ENCODE data around the gene MOSPD3. TPM values are rescaled to one million over a fixed set of nuclear protein-coding genes. Genes with fewer than 3 reads are reported as not detected.
"Not testable (repeated sequence)": the region's sequence is repeated elsewhere in the genome, so short reads cannot be mapped to it uniquely, and the experiment has no call there.

MOSPD3 gene
- total RNA-seq, 1 donor, result 5.1 TPM

DNA sequence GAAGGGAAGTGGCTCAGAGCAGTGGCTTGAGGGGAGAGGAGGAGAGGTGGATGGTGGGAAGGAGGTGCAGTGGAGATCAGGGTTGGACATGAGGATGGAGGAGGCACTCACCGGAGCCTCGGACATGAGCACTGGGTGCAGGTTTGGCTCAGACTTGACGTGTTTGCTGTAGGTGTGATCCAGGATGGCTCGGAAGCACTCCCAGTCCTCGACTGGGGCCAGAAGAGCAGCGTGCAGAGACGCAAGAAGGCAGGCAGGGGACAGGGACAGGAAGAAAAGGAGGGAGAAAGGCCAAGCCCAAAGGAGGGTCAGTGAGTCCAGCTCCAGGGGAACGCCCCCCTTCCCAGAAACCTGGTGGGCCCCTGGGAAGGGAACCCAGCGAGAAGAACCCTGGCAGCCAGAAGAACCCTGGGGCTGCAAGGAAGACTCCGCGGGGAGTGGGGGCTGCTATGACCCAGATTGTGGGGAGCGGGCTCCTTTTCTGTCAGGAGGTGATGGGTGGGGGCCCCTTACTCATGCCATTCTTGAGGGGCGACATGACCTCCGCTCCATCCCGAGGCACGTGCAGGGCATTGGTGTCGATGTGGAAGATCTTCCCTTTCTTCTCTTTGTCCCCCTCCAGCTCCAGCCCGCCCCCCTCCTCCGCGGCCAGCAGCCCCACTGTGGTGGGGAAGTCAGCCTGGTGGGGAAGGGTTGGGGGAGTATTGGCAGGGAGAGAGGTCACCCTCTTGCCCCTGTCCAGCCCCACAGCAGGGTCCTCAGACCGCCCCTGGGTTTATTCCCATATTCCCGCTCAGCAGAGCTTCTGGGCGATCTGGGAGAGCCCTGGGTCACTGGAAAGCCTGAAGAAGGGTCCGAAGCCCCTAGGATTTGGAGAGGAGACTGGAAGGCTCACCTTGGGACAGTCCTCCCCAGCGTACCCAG lies 42.8 kb downstream of the MOSPD3 start:
- Histone ChIP-seq H4K20me1 (ENCODE audit: insufficient read depth, low read length) (no peaks in the 10 kb centered on the region), H3K4me3 (ENCODE audit: insufficient read depth, low read length) (no peak overlapping the region), H3K27ac (ENCODE audit: low read depth, low read length) (no peak overlapping the region), H3K9me3 (ENCODE audit: low read depth, low read length) (no peaks in the 10 kb centered on the region), H3K4me1 (ENCODE audit: insufficient read depth, low read length) (no peaks in the 10 kb centered on the region), H3K36me3 (ENCODE audit: insufficient read depth, low read length) (no peaks in the 10 kb centered on the region), H3K79me2 (ENCODE audit: insufficient read depth, low read length) (no peaks in the 10 kb centered on the region), H3K4me2 (ENCODE audit: insufficient read depth, low read length) (no peak overlapping the region), H2AFZ (ENCODE audit: low read length) (no peak overlapping the region), H3K27me3 (ENCODE audit: insufficient read depth, low read length) (peaks cover 20% of the 10 kb centered on the region)
- peak; percentile 73 for DNase-seq (ENCODE audit: insufficient read length, low spot score, missing footprints)
- TF ChIP-seq, protein P1, sequence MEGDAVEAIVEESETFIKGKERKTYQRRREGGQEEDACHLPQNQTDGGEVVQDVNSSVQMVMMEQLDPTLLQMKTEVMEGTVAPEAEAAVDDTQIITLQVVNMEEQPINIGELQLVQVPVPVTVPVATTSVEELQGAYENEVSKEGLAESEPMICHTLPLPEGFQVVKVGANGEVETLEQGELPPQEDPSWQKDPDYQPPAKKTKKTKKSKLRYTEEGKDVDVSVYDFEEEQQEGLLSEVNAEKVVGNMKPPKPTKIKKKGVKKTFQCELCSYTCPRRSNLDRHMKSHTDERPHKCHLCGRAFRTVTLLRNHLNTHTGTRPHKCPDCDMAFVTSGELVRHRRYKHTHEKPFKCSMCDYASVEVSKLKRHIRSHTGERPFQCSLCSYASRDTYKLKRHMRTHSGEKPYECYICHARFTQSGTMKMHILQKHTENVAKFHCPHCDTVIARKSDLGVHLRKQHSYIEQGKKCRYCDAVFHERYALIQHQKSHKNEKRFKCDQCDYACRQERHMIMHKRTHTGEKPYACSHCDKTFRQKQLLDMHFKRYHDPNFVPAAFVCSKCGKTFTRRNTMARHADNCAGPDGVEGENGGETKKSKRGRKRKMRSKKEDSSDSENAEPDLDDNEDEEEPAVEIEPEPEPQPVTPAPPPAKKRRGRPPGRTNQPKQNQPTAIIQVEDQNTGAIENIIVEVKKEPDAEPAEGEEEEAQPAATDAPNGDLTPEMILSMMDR (IDR thresholded peaks at IDR 0.05; ENCODE audit: extremely low read depth, low read depth, low read length), result no peak

DNA sequence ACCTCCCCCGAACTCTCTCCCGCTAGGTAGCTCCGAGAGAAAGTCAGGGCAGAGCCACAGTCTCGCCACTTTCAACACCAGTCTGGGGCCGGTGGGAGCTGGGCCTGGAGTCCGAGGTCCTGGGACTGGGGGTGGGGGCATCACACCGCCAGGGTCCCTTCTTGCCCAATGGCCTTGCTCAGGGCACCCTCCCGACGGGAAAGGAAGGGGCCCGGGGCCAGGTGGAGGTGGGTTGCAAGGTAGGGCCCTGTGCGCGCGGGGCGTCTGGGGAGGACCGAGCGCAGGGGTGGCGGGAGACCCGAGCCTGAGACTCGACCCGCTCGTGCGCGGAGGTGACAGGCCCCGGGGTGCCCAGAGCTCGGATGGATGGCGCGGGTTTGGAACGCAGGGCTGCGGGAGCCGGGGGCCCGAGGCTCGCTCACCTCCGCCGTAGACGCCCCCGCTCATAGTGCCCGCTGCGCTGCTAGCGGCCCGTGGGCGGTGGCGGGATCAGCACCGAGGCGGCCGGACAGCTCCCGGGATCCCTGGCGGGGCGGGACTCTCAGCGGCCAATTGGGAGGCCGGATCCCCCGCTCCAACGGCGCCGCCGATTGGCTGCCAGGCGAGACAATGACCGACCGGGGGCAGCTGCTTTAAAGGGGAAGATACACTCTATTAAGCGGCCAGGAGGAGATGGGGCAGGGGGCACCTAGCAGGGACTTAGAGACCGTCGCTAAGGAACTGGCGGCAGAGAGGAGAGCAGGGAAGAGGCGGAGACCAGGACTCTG lies 43.8 kb downstream of the MOSPD3 start, which contains the start of gene ACTL6B:
Gene ACTL6B, minus strand, starts transcription at position 541 of the 767 bp plus-strand sequence. Its CDS starts 94 bp downstream, at position 447.
- H2AFZ ChIP-seq (ENCODE audit: low read length), result no peak within 1 kb of the TSS
- no peak within 1 kb of the TSS for H3K27ac ChIP-seq (ENCODE audit: low read depth, low read length)
- no peaks in the 10 kb centered on the region for H3K36me3 ChIP-seq (ENCODE audit: insufficient read depth, low read length)
- H4K20me1 ChIP-seq (ENCODE audit: insufficient read depth, low read length), result no peaks in the 10 kb centered on the region
- peak; percentile 97 for DNase-seq (ENCODE audit: insufficient read length, low spot score, missing footprints)
- no peak within 1 kb of the TSS for H3K4me3 ChIP-seq (ENCODE audit: insufficient read depth, low read length)
- H3K4me2 ChIP-seq (ENCODE audit: insufficient read depth, low read length), result no peak within 1 kb of the TSS
- H3K27me3 ChIP-seq (ENCODE audit: insufficient read depth, low read length), result peaks cover 20% of the 10 kb centered on the region
- TF ChIP-seq, protein P1 (IDR thresholded peaks at IDR 0.05; ENCODE audit: extremely low read depth, low read depth, low read length), result no peak
- H3K9me3 ChIP-seq (ENCODE audit: low read depth, low read length), result no peaks in the 10 kb centered on the region
- H3K79me2 ChIP-seq (ENCODE audit: insufficient read depth, low read length), result no peaks in the 10 kb centered on the region
- H3K4me1 ChIP-seq (ENCODE audit: insufficient read depth, low read length), result no peaks in the 10 kb centered on the region

GRCh38 chr7:100662194-100662776 lies 49.9 kb downstream of the MOSPD3 start:
- H3K36me3 ChIP-seq (ENCODE audit: insufficient read depth, low read length); DNase-seq (ENCODE audit: insufficient read length, low spot score, missing footprints); H3K4me1 ChIP-seq (ENCODE audit: insufficient read depth, low read length); H3K27me3 ChIP-seq (ENCODE audit: insufficient read depth, low read length); H2AFZ ChIP-seq (ENCODE audit: low read length); H3K27ac ChIP-seq (ENCODE audit: low read depth, low read length); H3K4me2 ChIP-seq (ENCODE audit: insufficient read depth, low read length); H3K9me3 ChIP-seq (ENCODE audit: low read depth, low read length); H3K4me3 ChIP-seq (ENCODE audit: insufficient read depth, low read length); H3K79me2 ChIP-seq (ENCODE audit: insufficient read depth, low read length); H4K20me1 ChIP-seq (ENCODE audit: insufficient read depth, low read length): not testable (repeated sequence)

Small RNAs within 50 kb of the gene (small RNA-seq; reads per million reads assigned to genes)
- not detected for gene SAP25

Other genes starting within 250 kb of the MOSPD3 start
- gene PILRA, start 239.1 kb upstream of the MOSPD3 start, total RNA-seq, result 0.36 and 0.59 TPM in 2 replicates
- gene ZCWPW1, start 183.8 kb upstream of the MOSPD3 start, total RNA-seq, result 2.2 and 2.4 TPM in 2 replicates
- gene MEPCE, start 182.7 kb upstream of the MOSPD3 start, total RNA-seq, result 28.6 and 29.7 TPM in 2 replicates
- gene PPP1R35, start 176.0 kb upstream of the MOSPD3 start, total RNA-seq, result 9.7 and 11.9 TPM in 2 replicates
- 0.36 TPM in 1 of 2 replicates, not detected in the other for gene SPACDR, start 148.3 kb upstream of the MOSPD3 start, total RNA-seq
- gene TSC22D4, start 133.3 kb upstream of the MOSPD3 start, total RNA-seq, result 18.5 and 19.4 TPM in 2 replicates
- under 0.01 and 0.29 TPM in 2 replicates for gene NYAP1, start 128.6 kb upstream of the MOSPD3 start, total RNA-seq
- 6.5 and 9.4 TPM in 2 replicates for gene AGFG2, start 73.3 kb upstream of the MOSPD3 start, total RNA-seq
- gene SAP25, start 38.6 kb upstream of the MOSPD3 start, total RNA-seq, result not detected in 2 replicates
- gene LRCH4, start 26.4 kb upstream of the MOSPD3 start, total RNA-seq, result 14.5 and 18.0 TPM in 2 replicates
- under 0.01 and 0.36 TPM in 2 replicates for gene FBXO24, start 26.2 kb upstream of the MOSPD3 start, total RNA-seq
- gene PCOLCE, start 10.2 kb upstream of the MOSPD3 start, total RNA-seq, result 231 and 259 TPM in 2 replicates
- under 0.01 and 0.29 TPM in 2 replicates for gene TFR2, start 29.0 kb downstream of the MOSPD3 start, total RNA-seq
- gene ACTL6B, start 43.9 kb downstream of the MOSPD3 start, total RNA-seq, result not detected in 2 replicates
- 72.7 and 84.6 TPM in 2 replicates for gene GNB2, start 61.2 kb downstream of the MOSPD3 start, total RNA-seq
- gene GIGYF1, start 81.7 kb downstream of the MOSPD3 start, total RNA-seq, result 28.9 and 29.3 TPM in 2 replicates
- gene POP7, start 93.6 kb downstream of the MOSPD3 start, total RNA-seq, result 25.7 and 27.1 TPM in 2 replicates
- gene EPO, start 107.9 kb downstream of the MOSPD3 start, total RNA-seq, result not detected in 2 replicates
- gene ZAN, start 121.1 kb downstream of the MOSPD3 start, total RNA-seq, result not detected in 2 replicates
- gene EPHB4, start 215.0 kb downstream of the MOSPD3 start, total RNA-seq, result 41.8 and 47.0 TPM in 2 replicates
- gene SLC12A9, start 240.2 kb downstream of the MOSPD3 start, total RNA-seq, result 19.5 and 20.0 TPM in 2 replicates

Data from osteoblast (primary cell).